BLaER1 (cell line): ENCODE measurements around the gene HHLA2.

Experiments used
- H3K27ac ChIP-seq: shearing (Covaris generic); formaldehyde crosslinking; 2 replicates; pipeline ENCODE4 v1.8.1; 2022
- H3K27me3 ChIP-seq: shearing (Covaris generic); formaldehyde crosslinking; 2 replicates; pipeline ENCODE4 v1.8.1; 2022
- H3K36me3 ChIP-seq: shearing (Covaris generic); formaldehyde crosslinking; 2 replicates; pipeline ENCODE4 v1.8.1; 2022
- H3K4me1 ChIP-seq: shearing (Covaris generic); formaldehyde crosslinking; 2 replicates; pipeline ENCODE4 v1.8.1; 2022
- H3K4me2 ChIP-seq: shearing (Covaris generic); formaldehyde crosslinking; 2 replicates; pipeline ENCODE4 v1.8.1; 2022
- H3K4me3 ChIP-seq: shearing (Covaris generic); formaldehyde crosslinking; 2 replicates; pipeline ENCODE4 v1.8.1; 2022
- H3K9ac ChIP-seq: shearing (Covaris generic); formaldehyde crosslinking; 2 replicates; pipeline ENCODE4 v1.8.1; 2022
- H3K9me3 ChIP-seq: shearing (Covaris generic); formaldehyde crosslinking; 2 replicates; pipeline ENCODE4 v1.8.1; 2022
- H4K20me1 ChIP-seq: shearing (Covaris generic); formaldehyde crosslinking; 2 replicates; pipeline ENCODE4 v1.8.1; 2022
- Cebpa-rat ChIP-seq: shearing (Covaris generic); IDR thresholded peaks from 2 replicates; pipeline ENCODE4 v1.8.1; 2022

HHLA2 gene

DNA sequence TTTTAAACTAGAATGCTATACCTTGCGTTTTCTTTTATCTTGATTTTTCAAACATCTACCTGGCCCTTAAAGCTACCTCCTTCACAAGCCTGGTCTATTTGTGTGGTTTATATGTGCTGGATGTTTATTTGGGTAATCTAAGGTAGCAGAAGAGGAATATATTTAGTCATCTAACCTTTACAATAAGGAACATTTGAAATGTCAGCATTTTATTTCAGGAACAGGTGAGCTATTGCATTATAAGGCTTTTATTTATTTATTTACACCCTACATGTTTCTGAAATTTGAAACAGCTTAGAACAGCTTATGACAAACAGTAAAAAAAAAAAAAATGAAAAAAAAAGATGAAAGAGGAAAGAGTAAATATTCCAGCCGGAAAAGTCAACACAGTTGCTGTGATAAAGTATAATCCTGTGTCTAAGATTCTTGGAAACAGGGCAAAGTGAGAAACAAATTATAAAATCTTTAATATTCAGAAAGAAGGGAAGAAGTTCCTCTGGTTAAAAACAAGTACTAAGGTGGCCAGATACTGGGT, 19.5 kb downstream of the HHLA2 start:
- Histone ChIP-seq H3K36me3 (no peaks in the 10 kb centered on the region), H3K4me2 (no peak overlapping the region), H3K9ac (no peak overlapping the region), H3K27me3 (no peaks in the 10 kb centered on the region), H3K4me3 (no peak overlapping the region), H4K20me1 (no peaks in the 10 kb centered on the region), H3K27ac (no peak overlapping the region), H3K4me1 (no peaks in the 10 kb centered on the region), H3K9me3 (no peaks in the 10 kb centered on the region)
- TF ChIP-seq Cebpa-rat, result no peak

DNA sequence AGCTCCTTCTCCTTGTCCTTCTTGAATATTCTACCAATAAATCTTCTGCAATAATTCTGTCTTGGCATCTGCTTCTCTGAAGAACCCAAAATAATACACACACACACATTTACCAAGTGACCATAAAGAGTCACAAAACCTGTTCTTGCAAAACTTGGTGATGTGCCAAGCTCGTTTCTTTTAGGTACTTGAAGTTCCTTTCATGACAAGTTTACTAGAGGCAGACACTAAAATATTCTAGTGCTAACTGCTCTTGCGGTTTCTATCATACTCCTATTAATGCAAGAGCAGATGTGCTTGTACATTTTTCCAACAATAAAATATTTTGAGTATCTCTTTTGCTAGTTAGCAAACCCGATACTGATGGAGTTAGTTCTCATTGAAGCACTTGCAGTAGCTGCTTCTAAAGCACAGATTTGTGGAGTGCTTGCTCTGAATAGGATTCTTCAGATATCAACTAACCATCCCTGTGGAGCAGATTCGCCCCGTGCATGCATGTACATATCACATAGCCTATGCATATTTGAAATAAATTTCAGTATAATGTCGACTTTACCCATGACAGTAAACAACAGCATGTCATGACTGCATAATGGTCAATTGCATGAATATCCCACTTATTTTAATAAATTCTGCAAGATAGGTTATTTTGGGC, 23.2 kb downstream of the HHLA2 start:
- Histone ChIP-seq H3K27me3 (no peaks in the 10 kb centered on the region), H3K4me3 (no peak overlapping the region), H3K36me3 (no peaks in the 10 kb centered on the region), H3K9ac (no peak overlapping the region), H3K4me1 (no peaks in the 10 kb centered on the region), H3K4me2 (no peak overlapping the region), H3K9me3 (no peaks in the 10 kb centered on the region), H3K27ac (no peak overlapping the region), H4K20me1 (no peaks in the 10 kb centered on the region)
- TF ChIP-seq Cebpa-rat, result no peak

- H3K36me3 ChIP-seq, result no peaks in the 10 kb centered on the region
- H3K4me3 ChIP-seq, result no peak overlapping the region
- TF ChIP-seq Cebpa-rat, result no peak
- H3K4me2 ChIP-seq, result no peak overlapping the region
- no peaks in the 10 kb centered on the region for H3K27me3 ChIP-seq
- no peaks in the 10 kb centered on the region for H3K9me3 ChIP-seq
- H3K27ac ChIP-seq, result no peak overlapping the region
- no peak overlapping the region for H3K9ac ChIP-seq
- H3K4me1 ChIP-seq, result no peaks in the 10 kb centered on the region
- H4K20me1 ChIP-seq, result no peaks in the 10 kb centered on the region
These were observed 24.5 kb downstream of the HHLA2 start for GRCh38 chr3:108320746-108321350.

DNA sequence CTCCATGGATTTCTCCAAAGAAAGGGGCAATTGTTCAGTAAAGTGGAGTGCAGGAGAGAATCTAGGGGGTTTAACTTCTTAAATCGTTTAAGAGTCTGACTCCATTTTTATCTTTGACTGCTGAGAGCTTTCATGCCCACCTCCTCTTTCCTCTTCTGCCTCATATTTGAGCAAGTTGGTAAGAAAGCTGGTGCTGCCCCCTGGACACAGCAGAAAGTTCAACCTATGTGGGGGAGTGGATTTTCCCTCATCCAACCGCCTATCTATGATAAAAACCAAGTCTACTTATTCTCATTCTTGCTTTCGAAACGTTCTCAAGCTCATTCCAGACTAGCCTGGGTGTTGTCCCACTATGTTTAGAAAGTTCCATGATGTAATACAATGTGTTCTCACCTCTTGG, 26.0 kb downstream of the HHLA2 start:
- Histone ChIP-seq H3K9ac (no peak overlapping the region), H4K20me1 (no peaks in the 10 kb centered on the region), H3K27me3 (no peaks in the 10 kb centered on the region), H3K4me2 (no peak overlapping the region), H3K9me3 (no peaks in the 10 kb centered on the region), H3K4me3 (no peak overlapping the region), H3K4me1 (no peaks in the 10 kb centered on the region), H3K27ac (no peak overlapping the region), H3K36me3 (no peaks in the 10 kb centered on the region)
- no peak for TF ChIP-seq Cebpa-rat

- Histone ChIP-seq H3K36me3 (no peaks in the 10 kb centered on the region), H4K20me1 (no peaks in the 10 kb centered on the region), H3K4me2 (no peak overlapping the region), H3K4me3 (no peak overlapping the region), H3K27me3 (no peaks in the 10 kb centered on the region), H3K4me1 (no peaks in the 10 kb centered on the region), H3K9ac (no peak overlapping the region), H3K9me3 (no peaks in the 10 kb centered on the region), H3K27ac (no peak overlapping the region)
- TF ChIP-seq Cebpa-rat, result no peak
These were observed 27.8 kb downstream of the HHLA2 start for GRCh38 chr3:108324177-108324576.

- Histone ChIP-seq H3K4me3 (no peak overlapping the region), H3K9ac (no peak overlapping the region), H3K36me3 (no peaks in the 10 kb centered on the region), H3K4me2 (no peak overlapping the region), H3K4me1 (no peaks in the 10 kb centered on the region), H4K20me1 (no peaks in the 10 kb centered on the region), H3K27ac (no peak overlapping the region), H3K9me3 (no peaks in the 10 kb centered on the region), H3K27me3 (no peaks in the 10 kb centered on the region)
- no peak for TF ChIP-seq Cebpa-rat
These were observed 30.8 kb downstream of the HHLA2 start for GRCh38 chr3:108327168-108327567.

DNA sequence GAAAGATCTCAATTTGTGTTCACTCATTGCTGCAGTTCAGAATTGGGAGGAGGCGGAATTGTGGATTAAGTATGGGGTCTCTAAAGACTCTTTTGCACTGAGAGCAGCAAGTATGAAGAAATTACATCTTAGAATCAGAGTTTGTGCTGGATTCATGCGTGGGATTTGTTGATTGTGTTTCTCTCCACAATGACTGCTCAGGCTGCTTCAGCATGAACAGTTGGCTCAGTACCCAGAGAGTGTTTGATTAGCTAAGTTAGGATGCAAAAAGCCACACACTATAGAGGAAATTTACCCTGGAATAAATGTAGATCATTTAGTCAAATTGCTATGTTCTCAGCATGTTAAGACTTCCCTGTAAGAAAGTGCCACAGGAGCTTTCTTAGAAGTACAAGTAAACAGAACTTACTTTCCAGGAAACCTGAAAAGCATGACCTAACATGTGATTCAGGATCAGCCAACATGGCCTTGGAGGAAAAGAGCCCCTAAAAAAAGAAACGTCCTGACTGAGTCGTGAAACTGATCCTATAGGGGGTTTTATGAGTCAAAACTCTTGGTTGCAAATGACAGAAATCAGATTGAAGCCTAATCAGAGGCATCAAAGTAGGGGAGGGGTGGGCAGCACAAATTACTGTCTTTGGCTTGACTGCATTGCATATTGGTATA, 32.6 kb downstream of the HHLA2 start:
- Histone ChIP-seq H3K36me3 (no peaks in the 10 kb centered on the region), H3K9me3 (no peaks in the 10 kb centered on the region), H3K4me1 (no peaks in the 10 kb centered on the region), H3K27ac (no peak overlapping the region), H3K9ac (no peak overlapping the region), H3K27me3 (no peaks in the 10 kb centered on the region), H3K4me3 (no peak overlapping the region), H4K20me1 (no peaks in the 10 kb centered on the region), H3K4me2 (no peak overlapping the region)
- TF ChIP-seq Cebpa-rat, result no peak

GRCh38 chr3:108329508-108329907, 33.2 kb downstream of the HHLA2 start:
- H3K27ac ChIP-seq, result no peak overlapping the region

DNA sequence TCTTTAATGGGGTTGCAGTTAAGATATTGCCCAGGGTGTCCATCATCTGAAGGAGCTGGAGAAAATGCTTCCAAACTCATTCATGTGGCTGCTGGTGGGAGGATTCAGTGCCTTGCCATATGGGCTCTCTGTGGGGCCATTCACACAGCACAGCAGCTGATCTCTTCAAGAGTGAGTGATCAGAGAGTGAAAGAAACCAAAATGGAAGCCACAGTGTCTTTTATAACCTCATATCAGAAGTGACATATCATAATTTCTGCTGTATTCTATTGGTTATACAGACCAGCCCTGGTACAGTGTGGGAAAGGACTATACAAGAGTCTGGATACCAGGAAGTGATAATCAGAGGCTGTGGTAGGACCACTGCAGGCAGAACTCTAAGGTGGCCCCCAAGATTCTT, 33.6 kb downstream of the HHLA2 start:
- no peaks in the 10 kb centered on the region for H3K4me1 ChIP-seq
- no peak overlapping the region for H3K27ac ChIP-seq
- TF ChIP-seq Cebpa-rat, result no peak
- H3K4me3 ChIP-seq, result no peak overlapping the region
- no peak overlapping the region for H3K9ac ChIP-seq
- no peak overlapping the region for H3K4me2 ChIP-seq
- no peaks in the 10 kb centered on the region for H3K9me3 ChIP-seq
- H3K36me3 ChIP-seq, result no peaks in the 10 kb centered on the region
- H3K27me3 ChIP-seq, result no peaks in the 10 kb centered on the region
- H4K20me1 ChIP-seq, result no peaks in the 10 kb centered on the region

More at GRCh38 chr3:108329508-108329907, 33.2 kb downstream of the HHLA2 start:
- no peak overlapping the region for H3K9ac ChIP-seq
- H3K27me3 ChIP-seq, result no peaks in the 10 kb centered on the region
- H3K4me1 ChIP-seq, result no peaks in the 10 kb centered on the region
- H3K4me2 ChIP-seq, result no peak overlapping the region
- H3K4me3 ChIP-seq, result no peak overlapping the region
- no peaks in the 10 kb centered on the region for H3K9me3 ChIP-seq
- no peak for TF ChIP-seq Cebpa-rat
- H3K36me3 ChIP-seq, result no peaks in the 10 kb centered on the region
- H4K20me1 ChIP-seq, result no peaks in the 10 kb centered on the region

DNA sequence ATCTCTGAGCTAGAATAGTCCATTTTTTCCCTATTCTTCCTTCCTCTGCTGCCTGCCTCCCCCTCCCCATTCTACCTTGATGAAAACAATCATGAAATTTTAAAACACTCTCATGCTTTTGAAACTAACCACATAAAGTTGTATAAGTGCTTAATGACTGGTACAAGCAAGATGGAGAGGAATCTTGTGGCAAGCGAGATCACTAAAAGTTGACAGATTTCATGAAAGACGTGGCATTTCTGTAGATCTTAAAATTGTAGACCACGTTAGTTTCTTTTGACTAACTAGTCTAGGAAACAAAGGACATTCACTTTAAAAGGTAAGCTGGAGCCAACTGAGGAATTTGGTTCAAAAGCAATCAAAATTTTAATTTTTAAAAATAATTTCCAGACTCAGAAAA, 35.4 kb downstream of the HHLA2 start:
- H3K9ac ChIP-seq, result no peak overlapping the region
- no peaks in the 10 kb centered on the region for H3K9me3 ChIP-seq
- no peaks in the 10 kb centered on the region for H3K36me3 ChIP-seq
- no peaks in the 10 kb centered on the region for H3K27me3 ChIP-seq
- no peak overlapping the region for H3K27ac ChIP-seq
- H4K20me1 ChIP-seq, result no peaks in the 10 kb centered on the region
- TF ChIP-seq Cebpa-rat, result no peak
- no peak overlapping the region for H3K4me2 ChIP-seq
- no peak overlapping the region for H3K4me3 ChIP-seq
- no peaks in the 10 kb centered on the region for H3K4me1 ChIP-seq
